HG03520 (cell line): ENCODE measurements around the gene EVPL.
A peak's percentile ranks its signal among the peaks of the same experiment; 100 is the strongest.
"Not testable (repeated sequence)": the region's sequence is repeated elsewhere in the genome, so short reads cannot be mapped to it uniquely, and the experiment has no call there.

Experiments used
- ATAC-seq: cut with Tn5 transposase; IDR thresholded peaks from one replicate; pipeline ENCODE4 v1.9.1; 2021; ENCODE audit warnings: mild to moderate bottlenecking, moderate library complexity; ENCODE audit not compliant: unreplicated experiment

Gene EVPL

GRCh38 chr17:76000755-76001521 is 26.2 kb downstream of the EVPL start, which contains the start of gene CDK3:
CDK3 (plus strand) TSS chr17:76000855; CDS start chr17:76001426, 571 bp downstream.
- ATAC-seq, result no peak

GRCh38 chr17:76000016-76000754 is 26.9 kb downstream of the EVPL start:
- ATAC-seq, result no peak

GRCh38 chr17:75998327-75998795 is 28.7 kb downstream of the EVPL start:
- no peak for ATAC-seq

- no peak for ATAC-seq
Measured at GRCh38 chr17:75996665-75997590, 30.2 kb downstream of the EVPL start.

GRCh38 chr17:75995385-75995925 is 31.7 kb downstream of the EVPL start:
- ATAC-seq, result no peak

- no peak for ATAC-seq
Measured at GRCh38 chr17:75994802-75995370, 32.2 kb downstream of the EVPL start.

- no peak for ATAC-seq
Measured at GRCh38 chr17:75991396-75991795, 35.7 kb downstream of the EVPL start.

- no peak for ATAC-seq
Measured at GRCh38 chr17:75987041-75987440, 40.1 kb downstream of the EVPL start.

- no peak for ATAC-seq
Measured at GRCh38 chr17:75985986-75986385, 41.1 kb downstream of the EVPL start.

GRCh38 chr17:75983501-75984181 is 43.5 kb downstream of the EVPL start:
- ATAC-seq, result no peak

GRCh38 chr17:75981019-75981615 is 46.0 kb downstream of the EVPL start:
- ATAC-seq, result no peak

- ATAC-seq, result no peak
Measured at GRCh38 chr17:75980188-75981018, 46.7 kb downstream of the EVPL start.

- no peak for ATAC-seq
Measured at GRCh38 chr17:75979705-75980187, 47.4 kb downstream of the EVPL start.

- ATAC-seq, result peak; percentile 81
Measured at GRCh38 chr17:75978938-75979704, 48.0 kb downstream of the EVPL start, which contains the start of the genes ACOX1 and TEN1. ACOX1 (minus strand) TSS chr17:75979166; CDS start chr17:75979073, 93 bp downstream. TEN1 (plus strand) TSS chr17:75979240; CDS start chr17:75986193, 6,953 bp downstream.

GRCh38 chr17:75976175-75976848 is 50.8 kb downstream of the EVPL start:
- ATAC-seq, result no peak

- ATAC-seq, result no peak
Measured at GRCh38 chr17:75975757-75976174, 51.3 kb downstream of the EVPL start.

GRCh38 chr17:75975187-75975586 is 51.9 kb downstream of the EVPL start:
- not testable (repeated sequence) for ATAC-seq
